Liver (tissue), 9 donors: ENCODE data around the gene NR4A3. TPM values are rescaled to one million over a fixed set of nuclear protein-coding genes. Genes with fewer than 3 reads are reported as not detected.

ENCODE experiments used
- DNase-seq: peaks from one replicate; pipeline ENCODE4 v3.0.0-alpha.2; 2017; ENCODE audit warnings: low spot score
- H3K27ac ChIP-seq, 2 donors: one replicate each; pipeline ENCODE4 v1.7.0; 2013; ENCODE audit warnings: inconsistent platforms in 2 of 2, low read length in 2 of 2, control low read depth in 1 of 2, low read depth in 1 of 2, mild to moderate bottlenecking in 1 of 2
- H3K27me3 ChIP-seq, 4 donors: one replicate each; pipeline versions ENCODE4 v1.6.1 to v1.7.0; 2013; ENCODE audit warnings: low read length in 3 of 4, inconsistent platforms in 1 of 4, mild to moderate bottlenecking in 1 of 4, moderate library complexity in 1 of 4; ENCODE audit not compliant: control insufficient read depth in 4 of 4, insufficient read depth in 4 of 4
- H3K36me3 ChIP-seq, 4 donors: one replicate each; pipeline versions ENCODE4 v1.6.1 to v1.7.0; 2013; ENCODE audit warnings: low read length in 3 of 4, mild to moderate bottlenecking in 3 of 4, low read depth in 1 of 4, moderate library complexity in 1 of 4; ENCODE audit not compliant: control insufficient read depth in 4 of 4, insufficient read depth in 3 of 4
- H3K4me1 ChIP-seq, 4 donors: one replicate each; pipeline versions ENCODE4 v1.6.1 to v1.7.0; 2013; ENCODE audit warnings: low read length in 3 of 4, mild to moderate bottlenecking in 3 of 4, moderate library complexity in 1 of 4; ENCODE audit not compliant: control insufficient read depth in 4 of 4, insufficient read depth in 4 of 4
- H3K4me3 ChIP-seq, 3 donors: one replicate each; pipeline versions ENCODE4 v1.6.1 to v1.7.0; 2013; ENCODE audit warnings: low read length in 3 of 3, control low read depth in 1 of 3, low read depth in 1 of 3, mild to moderate bottlenecking in 1 of 3
- H3K9ac ChIP-seq, 2 donors: one replicate each; pipeline ENCODE4 v1.7.0; 2013; ENCODE audit warnings: low read length in 2 of 2, mild to moderate bottlenecking in 2 of 2, moderate library complexity in 2 of 2, control low read depth in 1 of 2, low read depth in 1 of 2
- H3K9me3 ChIP-seq, 4 donors: one replicate each; pipeline versions ENCODE4 v1.6.1 to v1.7.0; 2013; ENCODE audit warnings: low read length in 3 of 4; ENCODE audit not compliant: control insufficient read depth in 4 of 4
- CTCF ChIP-seq: fragments of 150-350 bp; IDR thresholded peaks from 2 replicates; pipeline ENCODE4 v1.5.1; 2017; ENCODE audit warnings: improper control_type of control experiment, low read depth, low read length; ENCODE audit not compliant: missing input control
- FOXA1 ChIP-seq: IDR thresholded peaks from 2 replicates; pipeline ENCODE4 v1.6.1; 2016; ENCODE audit warnings: antibody characterized with exemption
- FOXA2 ChIP-seq: IDR thresholded peaks from 2 replicates; pipeline ENCODE4 v1.6.1; 2016; ENCODE audit warnings: antibody characterized with exemption
- GABPA ChIP-seq, 2 donors: IDR thresholded peaks in 1 of 2; conservative IDR thresholded peaks in 1 of 2; 2 replicates each; pipeline ENCODE4 v1.6.1; 2016; ENCODE audit warnings: antibody characterized with exemption in 2 of 2, mild to moderate bottlenecking in 1 of 2, moderate library complexity in 1 of 2
- HNF4A ChIP-seq, 2 donors: conservative IDR thresholded peaks; 2 replicates each; pipeline ENCODE4 v1.6.1; 2016; ENCODE audit warnings: antibody characterized with exemption in 2 of 2, mild to moderate bottlenecking in 2 of 2
- HNF4G ChIP-seq: IDR thresholded peaks from 2 replicates; pipeline ENCODE4 v1.6.1; 2016; ENCODE audit warnings: antibody characterized with exemption
- MAX ChIP-seq: IDR thresholded peaks from 2 replicates; pipeline ENCODE4 v1.6.1; 2016; ENCODE audit warnings: antibody characterized with exemption
- NR2F2 ChIP-seq: IDR thresholded peaks from 2 replicates; pipeline ENCODE4 v1.6.1; 2016; ENCODE audit warnings: antibody characterized with exemption
- RAD21 ChIP-seq, 2 donors: IDR thresholded peaks; 2 replicates each; pipeline ENCODE4 v1.6.1; 2016; ENCODE audit warnings: antibody characterized with exemption in 2 of 2, mild to moderate bottlenecking in 2 of 2
- ZBTB33 ChIP-seq: IDR thresholded peaks from 2 replicates; pipeline ENCODE4 v1.6.1; 2016; ENCODE audit warnings: antibody characterized with exemption
- WGBS: extraction: QIAGEN DNeasy Blood & Tissue Kit; methylation state at CpG from one replicate; pipeline ENCODE4 v1.1.7; 2013; 5-methylcytosine and 5-hydroxymethylcytosine counted together
- polyA plus RNA-seq, 2 donors: library from polyadenylated mRNA; stranded (reverse) in 1 of 2; unstranded in 1 of 2; fragments of 200-250 nt in 1 of 2; fragments of >200 nt in 1 of 2; fragmentation: Nextera tagmentation in 1 of 2; extraction: Ambion mirVana in 1 of 2; gene quantifications; one replicate each; pipeline versions ENCODE4 v1.2.1 to v1.2.3, GENCODE V29; 2013 to 2015
- total RNA-seq, 2 donors: library from RNA; depleted of rRNA; stranded (reverse); fragments of >200 nt; gene quantifications; one replicate each; pipeline ENCODE4 v1.2.3, GENCODE V29; 2014
- TF ChIP-seq, protein P1 (sequence below): IDR thresholded peaks from 2 replicates; pipeline ENCODE4 v1.6.1; 2016; ENCODE audit warnings: antibody characterized with exemption
- TF ChIP-seq, protein P2 (sequence below): IDR thresholded peaks from 2 replicates; pipeline ENCODE4 v1.6.1; 2016; ENCODE audit warnings: antibody characterized with exemption, mild to moderate bottlenecking
- donor health status: healthy.
- donor health status: healthy.
- donor health status: healthy.
- donor health status: healthy.
- donor health status: healthy.

NR4A3 gene
- total and polyA plus RNA-seq, 4 donors: 0.02 to 0.14 (median 0.09) TPM

DNA sequence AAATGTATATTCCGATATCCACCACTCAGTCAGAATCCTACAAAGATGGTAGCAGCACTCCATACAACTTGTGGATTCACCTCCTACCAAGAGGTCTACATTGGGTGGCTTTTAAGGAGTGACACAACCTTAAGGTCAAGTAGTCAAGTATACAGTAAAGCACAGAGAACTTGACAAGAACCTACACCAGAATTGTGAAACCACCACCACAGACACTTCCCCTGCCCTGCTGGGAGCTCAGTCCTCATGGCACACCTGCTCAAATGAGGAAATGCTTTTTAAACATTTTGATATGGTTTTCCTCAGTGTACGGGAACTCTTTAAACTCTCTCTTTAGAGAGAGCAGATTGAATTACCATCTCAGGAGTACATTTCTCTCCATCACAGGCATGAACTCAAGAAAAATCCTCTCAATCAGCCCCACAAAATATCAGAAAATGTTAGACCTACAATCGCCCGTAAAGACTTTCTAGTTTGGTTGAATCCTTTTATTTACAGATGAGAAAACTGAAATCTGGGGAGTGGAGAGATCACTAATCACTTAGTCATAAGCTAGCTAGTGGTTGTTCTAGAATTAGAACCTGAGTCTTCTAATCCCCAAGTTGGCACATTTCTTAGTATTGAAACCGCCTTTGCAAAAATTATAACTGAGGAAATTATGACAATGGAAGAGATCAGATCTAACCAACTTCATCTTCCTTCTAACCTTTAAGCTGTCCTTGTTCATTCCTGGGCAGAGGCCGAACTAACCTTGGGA is 38.5 kb upstream of the NR4A3 start (continued):
- TF ChIP-seq ZBTB33: no peak

GRCh38 chr9:99783799-99784198 is 37.9 kb upstream of the NR4A3 start:
- no peaks in the 10 kb centered on the region for H3K9me3 ChIP-seq
- no peaks in the 10 kb centered on the region for H3K4me1 ChIP-seq
- WGBS: 53% methylated on average over 2 of the region's 2 CpGs
- DNase-seq: no peak
- H3K9ac ChIP-seq: no peak overlapping the region
- H3K4me3 ChIP-seq: no peak overlapping the region
- TF ChIP-seq FOXA1 (no peak), HNF4G (no peak), HNF4A (conservative IDR thresholded peaks at IDR 0.05) (no peak), NR2F2 (no peak), RAD21 (IDR thresholded peaks at IDR 0.05) (no peak), FOXA2 (no peak), CTCF (no peak), MAX (no peak), GABPA (IDR thresholded peaks at IDR 0.05 in 1 of 2, conservative IDR thresholded peaks at IDR 0.05 in 1 of 2) (no peak), ZBTB33 (no peak)
- TF ChIP-seq, protein P1, sequence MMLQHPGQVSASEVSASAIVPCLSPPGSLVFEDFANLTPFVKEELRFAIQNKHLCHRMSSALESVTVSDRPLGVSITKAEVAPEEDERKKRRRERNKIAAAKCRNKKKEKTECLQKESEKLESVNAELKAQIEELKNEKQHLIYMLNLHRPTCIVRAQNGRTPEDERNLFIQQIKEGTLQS: no peak
- TF ChIP-seq, protein P2, sequence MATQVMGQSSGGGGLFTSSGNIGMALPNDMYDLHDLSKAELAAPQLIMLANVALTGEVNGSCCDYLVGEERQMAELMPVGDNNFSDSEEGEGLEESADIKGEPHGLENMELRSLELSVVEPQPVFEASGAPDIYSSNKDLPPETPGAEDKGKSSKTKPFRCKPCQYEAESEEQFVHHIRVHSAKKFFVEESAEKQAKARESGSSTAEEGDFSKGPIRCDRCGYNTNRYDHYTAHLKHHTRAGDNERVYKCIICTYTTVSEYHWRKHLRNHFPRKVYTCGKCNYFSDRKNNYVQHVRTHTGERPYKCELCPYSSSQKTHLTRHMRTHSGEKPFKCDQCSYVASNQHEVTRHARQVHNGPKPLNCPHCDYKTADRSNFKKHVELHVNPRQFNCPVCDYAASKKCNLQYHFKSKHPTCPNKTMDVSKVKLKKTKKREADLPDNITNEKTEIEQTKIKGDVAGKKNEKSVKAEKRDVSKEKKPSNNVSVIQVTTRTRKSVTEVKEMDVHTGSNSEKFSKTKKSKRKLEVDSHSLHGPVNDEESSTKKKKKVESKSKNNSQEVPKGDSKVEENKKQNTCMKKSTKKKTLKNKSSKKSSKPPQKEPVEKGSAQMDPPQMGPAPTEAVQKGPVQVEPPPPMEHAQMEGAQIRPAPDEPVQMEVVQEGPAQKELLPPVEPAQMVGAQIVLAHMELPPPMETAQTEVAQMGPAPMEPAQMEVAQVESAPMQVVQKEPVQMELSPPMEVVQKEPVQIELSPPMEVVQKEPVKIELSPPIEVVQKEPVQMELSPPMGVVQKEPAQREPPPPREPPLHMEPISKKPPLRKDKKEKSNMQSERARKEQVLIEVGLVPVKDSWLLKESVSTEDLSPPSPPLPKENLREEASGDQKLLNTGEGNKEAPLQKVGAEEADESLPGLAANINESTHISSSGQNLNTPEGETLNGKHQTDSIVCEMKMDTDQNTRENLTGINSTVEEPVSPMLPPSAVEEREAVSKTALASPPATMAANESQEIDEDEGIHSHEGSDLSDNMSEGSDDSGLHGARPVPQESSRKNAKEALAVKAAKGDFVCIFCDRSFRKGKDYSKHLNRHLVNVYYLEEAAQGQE: no peak
- H3K36me3 ChIP-seq: no peaks in the 10 kb centered on the region
- H3K27me3 ChIP-seq: no peaks in the 10 kb centered on the region
- H3K27ac ChIP-seq: no peak overlapping the region
